Fibroblast of skin of back (primary cell): ENCODE data around the gene PRM1.
"Not testable (repeated sequence)": the region's sequence is repeated elsewhere in the genome, so short reads cannot be mapped to it uniquely, and the experiment has no call there.

Experiments used
- DNase-seq: peaks from one replicate; pipeline ENCODE4 v3.0.0-alpha.2; 2013

PRM1 gene

GRCh38 chr16:11296706-11297491 lies 15.8 kb upstream of the PRM1 start:
- no peak for DNase-seq

GRCh38 chr16:11296351-11296705 lies 15.2 kb upstream of the PRM1 start:
- DNase-seq: no peak

- DNase-seq: no peak
Observed at GRCh38 chr16:11295672-11296071, 14.5 kb upstream of the PRM1 start.

- DNase-seq: no peak
Observed at GRCh38 chr16:11292076-11292748, 11.1 kb upstream of the PRM1 start.

- DNase-seq: no peak
Observed at GRCh38 chr16:11291091-11291703, 10.1 kb upstream of the PRM1 start.

DNA sequence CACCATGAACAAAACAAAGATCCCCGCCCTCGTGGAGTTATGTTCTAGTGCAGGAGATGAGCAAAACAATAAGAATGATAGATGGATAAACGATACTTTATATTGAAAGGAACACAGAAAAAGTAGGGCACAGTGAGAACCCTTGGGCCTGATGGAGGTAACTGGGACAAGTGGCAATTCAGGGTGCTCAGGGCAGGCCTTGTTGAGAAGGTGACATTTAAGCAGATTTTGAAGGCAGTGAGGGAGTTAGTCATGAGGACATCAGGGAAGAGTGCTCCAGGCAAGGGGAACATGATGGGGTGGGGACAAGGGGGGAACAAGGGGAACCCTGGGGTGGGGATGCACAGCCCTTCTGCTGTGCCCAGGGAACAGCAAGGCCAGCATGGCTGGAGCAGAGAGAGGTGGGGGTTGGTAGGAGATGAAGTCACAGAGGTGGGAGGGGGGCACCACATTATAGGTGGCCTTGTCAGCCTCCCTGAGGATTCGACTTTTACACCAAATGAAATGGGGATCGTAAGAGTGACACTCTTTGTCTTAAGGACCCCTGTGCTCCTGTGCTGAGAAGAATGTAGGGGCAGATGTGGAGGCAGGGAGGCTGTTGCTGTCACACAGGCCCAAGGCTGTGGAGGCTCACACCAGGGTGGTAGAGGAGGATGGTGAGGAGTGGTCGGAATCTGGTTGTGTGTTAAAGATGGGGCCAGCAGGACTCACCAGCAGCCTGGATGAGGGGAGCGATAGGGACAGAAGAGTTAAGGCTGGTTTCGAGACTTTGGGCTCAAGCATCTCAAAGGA lies 9.2 kb upstream of the PRM1 start:
- DNase-seq: no peak

GRCh38 chr16:11289696-11290095 lies 8.6 kb upstream of the PRM1 start:
- not testable (repeated sequence) for DNase-seq

- DNase-seq: no peak
Observed at GRCh38 chr16:11289202-11289601, 8.1 kb upstream of the PRM1 start.

GRCh38 chr16:11285842-11286241 lies 4.7 kb upstream of the PRM1 start:
- no peak for DNase-seq

- no peak for DNase-seq
Observed at GRCh38 chr16:11283820-11284248, 2.7 kb upstream of the PRM1 start.

DNA sequence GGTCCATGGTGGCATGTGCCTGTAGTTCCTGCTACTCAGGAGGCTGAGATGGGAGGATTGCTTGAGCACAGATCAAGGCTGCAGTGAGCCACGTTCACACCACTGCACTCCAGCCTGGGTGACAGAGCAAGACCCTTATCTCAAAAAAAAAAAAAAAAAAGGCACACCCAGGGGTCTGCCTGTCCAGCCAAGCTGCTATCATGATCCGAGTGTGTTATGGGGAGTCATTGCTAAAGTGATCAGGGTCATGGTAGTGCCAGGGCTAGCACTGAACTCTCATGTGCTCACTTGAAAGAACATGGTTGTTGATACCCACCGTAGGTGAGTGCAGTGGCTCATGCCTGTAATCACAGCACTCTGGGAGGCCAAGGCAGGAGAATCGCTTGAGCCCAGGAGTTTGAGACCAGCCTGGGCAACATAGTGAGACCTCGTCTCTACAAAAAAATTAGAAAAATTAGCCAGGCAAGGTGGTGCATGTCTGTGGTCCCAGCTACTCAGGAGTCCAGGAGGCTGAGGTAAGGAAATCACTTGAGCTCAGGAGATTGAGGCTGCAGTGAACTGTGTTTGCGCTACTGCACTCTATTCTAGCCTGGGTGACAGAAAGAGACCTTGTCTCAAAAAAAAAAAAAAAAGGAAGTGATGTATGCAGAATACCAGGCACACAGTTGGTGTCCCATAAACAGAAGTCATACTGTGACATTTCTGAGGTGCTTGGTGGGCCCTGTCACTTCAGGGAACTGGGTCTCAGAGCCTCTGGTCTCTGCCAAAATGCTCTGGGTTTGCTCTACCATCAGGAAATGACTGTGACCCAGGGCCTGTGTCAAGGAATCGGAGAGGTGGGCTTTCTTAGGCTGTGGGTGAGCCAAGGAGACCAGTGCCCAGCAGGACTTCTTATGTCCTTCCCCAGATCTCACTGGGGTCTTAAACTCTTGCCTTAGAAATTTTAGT lies 2.2 kb downstream of the PRM1 start:
- DNase-seq: no peak

GRCh38 chr16:11277607-11278337 lies 3.4 kb downstream of the PRM1 start:
- DNase-seq: no peak

DNA sequence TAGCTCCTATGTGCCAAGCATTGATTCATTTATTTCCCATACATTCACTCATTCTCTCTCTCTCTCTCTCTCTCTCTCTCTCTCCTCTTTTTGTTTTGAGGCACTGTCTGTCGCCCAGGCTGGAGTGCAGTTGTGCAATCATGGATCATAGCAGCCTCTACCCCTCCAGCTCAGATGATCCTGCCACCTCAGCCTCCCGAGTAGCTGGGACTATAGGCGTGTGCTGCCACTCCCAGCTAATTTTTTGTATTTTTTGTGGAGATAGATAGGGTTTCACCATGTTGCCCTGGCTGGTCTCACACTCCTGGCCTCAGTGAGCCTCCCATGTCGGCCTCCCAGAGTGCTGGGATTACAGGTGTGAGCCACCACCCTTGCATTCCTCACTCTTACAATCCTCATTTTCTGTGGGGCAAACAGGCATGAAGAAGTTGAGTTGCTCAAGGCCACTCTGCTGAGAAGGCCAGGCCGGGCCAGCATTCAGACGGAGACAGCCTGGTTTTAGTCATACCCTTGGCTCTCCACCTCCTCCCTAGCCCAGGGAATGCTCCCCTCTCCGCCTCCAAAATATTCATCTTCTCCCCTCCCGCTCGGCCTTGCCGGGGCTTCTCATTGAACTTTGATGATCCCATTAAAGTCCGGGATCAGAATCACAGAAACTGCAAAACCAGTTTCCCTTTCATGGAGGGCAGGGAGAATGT lies 4.1 kb downstream of the PRM1 start:
- DNase-seq: no peak

DNA sequence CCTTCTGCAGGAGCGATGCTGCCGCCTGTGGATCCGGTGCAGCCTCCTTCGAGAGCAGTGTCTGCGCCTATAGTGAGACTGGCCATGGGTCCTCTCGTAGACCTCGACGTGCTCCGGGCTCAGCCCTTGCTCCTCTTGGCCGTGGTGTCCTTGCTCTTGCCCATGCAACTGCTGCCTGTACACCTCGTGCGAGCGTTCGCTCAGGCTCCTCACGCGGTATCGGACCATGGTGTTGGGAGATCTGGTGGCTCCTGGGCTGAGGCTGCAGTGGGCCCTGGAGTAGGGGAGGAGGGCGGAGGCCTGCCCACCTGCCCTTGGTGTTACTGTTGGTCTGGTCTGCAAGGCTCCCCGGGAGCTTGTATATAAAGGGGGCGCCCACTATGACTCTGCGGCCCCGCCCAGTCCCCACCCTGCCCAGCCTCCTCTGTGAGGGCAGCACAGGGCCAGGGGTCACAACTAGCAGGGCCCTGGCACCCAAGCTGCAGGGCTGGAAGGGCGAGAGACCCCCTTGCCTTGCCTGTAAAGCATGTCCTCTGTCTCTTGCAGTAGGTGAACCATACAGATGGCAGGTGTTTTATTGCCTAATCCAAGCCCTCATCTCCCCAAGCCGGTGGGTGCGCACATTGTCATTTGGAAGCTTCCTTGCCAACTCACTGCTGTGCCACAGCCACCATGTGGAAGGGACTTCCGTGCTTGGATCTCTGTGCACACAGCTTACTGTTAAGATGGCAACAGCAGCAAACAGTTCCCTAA lies 4.8 kb downstream of the PRM1 start, which contains the start of gene PRM2:
Gene PRM2 (minus strand): TSS at position 338 of the 753 bp plus-strand sequence. CDS start 110 bp downstream, at position 228.
- no peak for DNase-seq

DNA sequence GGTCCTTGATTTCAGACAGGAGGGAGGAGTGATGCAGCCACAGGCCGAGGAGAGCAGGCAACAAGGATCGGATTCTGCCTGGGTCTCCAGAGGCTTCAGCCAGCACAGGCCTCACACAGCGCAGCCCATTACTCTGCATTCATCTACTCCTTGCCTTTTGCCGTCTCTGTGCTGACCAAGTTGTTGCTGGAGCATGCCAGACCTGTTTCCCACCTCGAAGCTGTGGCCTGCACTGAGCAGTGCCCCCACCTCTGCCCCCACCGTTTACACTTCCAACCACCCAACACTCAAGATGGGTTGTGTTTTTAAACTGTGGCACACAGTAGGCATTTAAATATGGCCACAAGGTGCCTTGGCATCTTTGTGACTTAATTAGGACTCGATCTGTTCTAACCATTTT lies 6.2 kb downstream of the PRM1 start:
- DNase-seq: no peak

DNA sequence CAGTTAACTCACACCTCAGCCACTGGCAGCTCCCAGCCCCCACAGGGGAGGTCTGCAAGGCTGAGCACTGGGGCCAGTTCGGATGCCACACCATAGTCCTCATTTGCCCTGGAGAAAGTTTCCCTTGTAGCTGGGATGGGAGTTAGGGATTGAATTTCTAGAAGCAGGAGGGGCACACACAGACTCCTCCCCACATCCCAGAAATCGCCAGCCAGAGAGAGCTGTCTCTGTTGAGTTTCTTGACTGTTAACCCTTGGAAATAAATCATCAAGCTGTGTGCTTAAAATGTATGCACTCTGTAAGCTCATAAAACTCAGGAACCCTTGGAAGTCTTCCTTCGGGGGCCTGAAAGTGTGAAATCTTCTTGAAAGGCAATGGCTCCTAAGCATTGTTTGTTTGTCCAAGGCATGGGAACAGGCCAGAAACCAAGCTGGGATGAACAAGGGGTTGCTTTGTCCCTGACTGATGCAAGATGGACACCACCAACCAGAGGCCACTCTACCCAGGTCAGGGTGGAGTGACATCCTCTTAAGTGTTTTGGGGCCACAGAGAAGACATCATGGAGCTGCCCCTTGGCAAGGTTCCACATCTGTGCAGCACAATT lies 7.3 kb downstream of the PRM1 start:
- no peak for DNase-seq

- no peak for DNase-seq
Observed at GRCh38 chr16:11272921-11273720, 8.0 kb downstream of the PRM1 start, which contains the start of gene PRM3. PRM3 (minus strand) TSS chr16:11273629; CDS start chr16:11273595, 34 bp downstream.

- no peak for DNase-seq
Observed at GRCh38 chr16:11272484-11272883, 8.6 kb downstream of the PRM1 start.
